CD4-positive, CD25-positive, alpha-beta regulatory T cell (primary cell): Measurements from ENCODE around the gene PKD1. TPM values are rescaled to one million over a fixed set of nuclear protein-coding genes. Genes with fewer than 3 reads are reported as not detected.

ENCODE experiments used
- ATAC-seq, 2 donors: fragments of 150-1000 bp; cut with Tn5 transposase; one replicate each; pipeline ENCODE4 v1.10.0; 2021; ENCODE audit warnings: low read depth in 2 of 2, moderate number of reproducible peaks in 2 of 2, moderate library complexity in 1 of 2
- DNase-seq, 3 donors: peaks; one replicate each; pipeline versions ENCODE4 v3.0.0 to v3.0.0-alpha.2; 2012 to 2022; ENCODE audit warnings: mixed read lengths in 1 of 3
- H3K27ac ChIP-seq: one replicate; pipeline ENCODE4 v1.7.0; 2013; ENCODE audit warnings: mild to moderate bottlenecking, low read length; ENCODE audit not compliant: insufficient read depth, poor library complexity, severe bottlenecking
- H3K27me3 ChIP-seq: one replicate; pipeline ENCODE4 v1.7.0; 2013; ENCODE audit warnings: low read length; ENCODE audit not compliant: control insufficient read depth, insufficient read depth
- H3K36me3 ChIP-seq: one replicate; pipeline ENCODE4 v1.7.0; 2013; ENCODE audit warnings: mild to moderate bottlenecking, low read length, moderate library complexity; ENCODE audit not compliant: control insufficient read depth, insufficient read depth
- H3K4me1 ChIP-seq: 2 replicates; pipeline ENCODE4 v1.7.0; 2013; ENCODE audit warnings: mild to moderate bottlenecking, low read length; ENCODE audit not compliant: insufficient read depth, control insufficient read depth, poor library complexity, severe bottlenecking
- H3K4me3 ChIP-seq: one replicate; pipeline ENCODE4 v1.7.0; 2013; ENCODE audit warnings: low read depth, mild to moderate bottlenecking, low read length, moderate library complexity
- H3K9me3 ChIP-seq, 2 experiments: 1 replicate in 1 of 2; 2 replicates in 1 of 2; pipeline ENCODE4 v1.7.0; 2013; ENCODE audit warnings: low read length in 2 of 2, mild to moderate bottlenecking in 1 of 2, moderate library complexity in 1 of 2; ENCODE audit not compliant: control insufficient read depth in 2 of 2
- H3K27ac Mint-ChIP-seq, 3 donors: one replicate each; pipeline ENCODE4 v1.8.0; 2020 to 2022; ENCODE audit warnings: mild to moderate bottlenecking in 3 of 3, mixed read lengths in 3 of 3, moderate library complexity in 2 of 3
- H3K27me3 Mint-ChIP-seq: one replicate; pipeline ENCODE4 v1.8.0; 2022; ENCODE audit warnings: mild to moderate bottlenecking, mixed read lengths
- H3K36me3 Mint-ChIP-seq: one replicate; pipeline ENCODE4 v1.8.0; 2020; ENCODE audit warnings: mixed read lengths
- H3K4me1 Mint-ChIP-seq, 4 donors: one replicate each; pipeline ENCODE4 v1.8.0; 2020 to 2022; ENCODE audit warnings: mixed read lengths in 4 of 4, mild to moderate bottlenecking in 1 of 4
- H3K4me3 Mint-ChIP-seq, 4 donors: one replicate each; pipeline ENCODE4 v1.8.0; 2020 to 2022; ENCODE audit warnings: mild to moderate bottlenecking in 4 of 4, mixed read lengths in 4 of 4, moderate library complexity in 3 of 4
- H3K9me3 Mint-ChIP-seq, 7 donors: one replicate each; pipeline ENCODE4 v1.8.0; 2020 to 2022; ENCODE audit warnings: mixed read lengths in 7 of 7, mild to moderate bottlenecking in 3 of 7, moderate library complexity in 2 of 7
- polyA plus RNA-seq, 4 donors: library from polyadenylated mRNA; unstranded; fragments of 300-500 nt; fragmentation: Illumina TruSeq; gene quantifications; one replicate each; pipeline ENCODE4 v1.2.3, GENCODE V29; 2021
- total RNA-seq: library from RNA; stranded (reverse); gene quantifications from one replicate; pipeline ENCODE4 v1.2.3, GENCODE V29; 2022

Gene PKD1
- total and polyA plus RNA-seq, 5 donors from 2014 or later, result 1.4 to 86.1 (median 2.8) TPM

DNA sequence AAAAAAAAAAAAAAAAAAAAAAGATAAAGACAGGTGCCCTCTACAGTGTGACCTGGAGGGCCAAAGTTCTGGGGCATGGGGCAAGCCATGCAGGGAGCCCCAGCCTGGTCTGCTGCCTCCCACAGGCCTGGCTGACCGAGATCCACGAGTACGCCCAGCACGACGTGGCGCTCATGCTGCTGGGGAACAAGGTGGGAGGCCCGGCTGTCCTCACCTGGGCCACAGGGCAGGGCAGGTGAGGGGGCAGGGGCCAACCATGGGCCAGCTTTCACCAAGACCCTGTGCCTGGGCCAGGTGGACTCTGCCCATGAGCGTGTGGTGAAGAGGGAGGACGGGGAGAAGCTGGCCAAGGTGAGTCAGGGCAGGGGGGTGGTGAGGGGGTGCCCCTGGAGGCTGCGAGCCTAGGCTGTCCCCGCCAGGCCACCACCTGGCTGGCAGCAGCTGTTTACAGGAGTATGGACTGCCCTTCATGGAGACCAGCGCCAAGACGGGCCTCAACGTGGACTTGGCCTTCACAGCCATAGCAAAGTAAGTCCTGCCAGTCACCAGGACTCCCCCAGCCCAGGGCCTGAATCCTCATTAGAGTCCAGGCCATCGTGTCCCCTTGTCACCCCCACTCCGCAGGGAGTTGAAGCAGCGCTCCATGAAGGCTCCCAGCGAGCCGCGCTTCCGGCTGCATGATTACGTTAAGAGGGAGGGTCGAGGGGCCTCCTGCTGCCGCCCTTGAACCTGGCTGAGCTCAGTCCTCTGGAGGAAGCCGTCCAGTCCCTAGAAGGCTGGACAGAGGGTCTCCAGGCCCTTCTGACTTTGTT lies 17.2 kb upstream of the PKD1 start:
- Histone ChIP-seq H3K27me3 (no peaks in the 10 kb centered on the region), H3K36me3 (peaks cover 6% of the 10 kb centered on the region), H3K4me3 (peak overlapping the region; percentile 72), H3K27ac (peak overlapping the region; percentile 23), H3K9me3 (no peaks in the 10 kb centered on the region), H3K4me1 (peaks cover 74% of the 10 kb centered on the region)
- Mint-ChIP-seq H3K27ac (peak overlapping the region; percentile 69 to 90 (median 79)), H3K9me3 (no peaks in the 10 kb centered on the region), H3K27me3 (no peaks in the 10 kb centered on the region), H3K4me1 (peaks cover 0 to 70% (median 28%) of the 10 kb centered on the region in 4 donors), H3K36me3 (peaks cover 5% of the 10 kb centered on the region), H3K4me3 (peak overlapping the region; percentile 86 to 97 (median 90))
- no peak for DNase-seq
- no peak for ATAC-seq

DNA sequence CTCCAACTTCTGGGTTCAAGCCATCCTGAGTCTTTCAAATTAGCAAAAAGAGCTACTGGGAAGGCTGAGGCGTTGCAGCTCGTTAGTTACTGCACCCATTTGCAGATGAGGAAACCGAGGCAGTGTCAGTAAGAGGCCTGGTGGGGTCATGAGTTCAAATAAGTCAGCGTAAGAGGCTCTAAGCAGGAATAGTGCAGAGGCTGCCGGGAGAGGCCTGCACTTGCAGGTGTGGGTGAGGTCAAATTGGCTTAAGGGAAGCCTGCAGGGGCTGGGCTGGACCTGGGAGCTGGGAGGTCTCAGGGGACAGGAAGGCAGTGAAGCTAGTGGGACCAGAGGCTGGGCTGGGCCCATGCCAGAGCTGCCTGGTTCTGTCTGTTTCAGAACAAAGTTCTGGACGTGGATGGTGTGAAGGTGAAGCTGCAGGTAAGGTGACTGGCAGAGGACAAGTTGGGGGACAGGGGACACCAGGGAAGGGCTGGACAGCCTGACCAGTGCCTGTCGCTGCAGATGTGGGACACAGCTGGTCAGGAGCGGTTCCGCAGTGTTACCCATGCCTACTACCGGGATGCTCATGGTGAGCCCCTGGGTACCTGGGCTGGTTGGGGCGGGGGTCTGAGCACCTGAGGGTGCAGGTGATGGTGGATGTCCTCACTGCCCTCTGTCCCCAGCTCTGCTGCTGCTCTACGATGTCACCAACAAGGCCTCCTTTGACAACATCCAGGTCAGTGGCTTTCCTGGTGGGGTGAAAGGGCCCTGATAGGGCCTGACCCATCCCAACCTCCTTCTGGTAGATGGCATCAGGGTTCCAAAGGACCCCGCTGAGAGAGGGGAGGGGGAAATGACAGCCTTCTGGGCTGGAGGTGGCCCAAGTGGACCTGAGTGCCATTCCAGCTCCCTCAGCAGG lies 15.7 kb upstream of the PKD1 start:
- Mint-ChIP-seq H3K36me3 (peaks cover 5% of the 10 kb centered on the region), H3K4me1 (peaks cover 0 to 57% (median 22%) of the 10 kb centered on the region in 4 donors), H3K27me3 (no peaks in the 10 kb centered on the region), H3K9me3 (no peaks in the 10 kb centered on the region), H3K4me3 (peak overlapping the region; percentile 5 to 77 (median 57)), H3K27ac (peak overlapping the region in 1 of 3 donors; percentile 81)
- H3K4me3 ChIP-seq, result no peak overlapping the region
- H3K4me1 ChIP-seq, result peaks cover 60% of the 10 kb centered on the region
- no peak overlapping the region for H3K27ac ChIP-seq
- DNase-seq (no peak), ATAC-seq (no peak)
- H3K27me3 ChIP-seq, result no peaks in the 10 kb centered on the region
- H3K9me3 ChIP-seq, result no peaks in the 10 kb centered on the region
- peaks cover 6% of the 10 kb centered on the region for H3K36me3 ChIP-seq

DNA sequence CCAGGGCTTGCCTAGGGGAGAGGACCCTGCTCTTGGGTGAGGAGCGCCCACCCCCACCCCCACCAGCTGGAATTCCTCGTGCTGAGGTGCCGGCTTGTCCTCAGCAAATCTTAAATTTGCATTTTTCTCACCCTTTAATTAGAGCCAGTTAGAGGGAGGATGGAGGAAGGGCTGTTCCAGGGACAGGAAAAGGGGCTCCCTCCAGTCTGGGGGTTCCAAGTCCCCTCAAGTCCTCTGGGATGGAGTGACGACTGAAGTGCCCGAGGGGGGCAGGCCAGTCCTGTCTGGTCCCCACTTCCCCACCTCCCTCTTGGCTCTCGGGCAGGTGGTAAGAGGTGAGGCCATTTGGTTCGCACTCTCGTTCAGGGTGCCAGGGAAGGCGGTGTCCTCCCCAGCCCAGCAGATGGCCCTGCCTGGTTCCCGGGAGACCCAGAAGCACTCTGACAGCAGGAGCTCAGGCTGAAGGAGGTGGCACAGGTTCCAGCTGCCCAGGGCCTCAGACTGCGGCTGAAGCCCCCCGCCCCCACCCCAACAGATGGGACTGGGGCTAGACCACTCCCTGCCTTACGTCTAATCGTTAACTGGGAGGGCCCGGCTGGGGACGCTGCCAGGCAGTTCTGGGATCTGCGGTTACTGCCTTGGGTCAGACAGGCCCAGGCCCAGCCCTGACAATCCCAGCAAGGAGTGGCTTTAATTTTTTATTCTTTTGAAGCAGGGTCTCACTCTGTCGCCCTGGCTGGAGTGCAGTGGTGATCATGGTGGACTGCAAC lies 14.9 kb upstream of the PKD1 start:
- H3K27ac ChIP-seq, result no peak overlapping the region
- DNase-seq (no peak), ATAC-seq (no peak)
- H3K9me3 Mint-ChIP-seq, result no peaks in the 10 kb centered on the region
- peaks cover 55% of the 10 kb centered on the region for H3K4me1 ChIP-seq
- peaks cover 0 to 57% (median 18%) of the 10 kb centered on the region in 4 donors for H3K4me1 Mint-ChIP-seq
- H3K27me3 ChIP-seq, result no peaks in the 10 kb centered on the region
- no peaks in the 10 kb centered on the region for H3K9me3 ChIP-seq
- H3K36me3 ChIP-seq, result peaks cover 6% of the 10 kb centered on the region
- H3K4me3 ChIP-seq, result no peak overlapping the region
- H3K36me3 Mint-ChIP-seq, result peaks cover 5% of the 10 kb centered on the region
- peak overlapping the region in 3 of 4 donors; percentile 15 to 48 (median 46) for H3K4me3 Mint-ChIP-seq
- H3K27ac Mint-ChIP-seq, result no peak overlapping the region
- peaks cover 6% of the 10 kb centered on the region for H3K27me3 Mint-ChIP-seq

- no peaks in the 10 kb centered on the region for H3K27me3 ChIP-seq
- no peak for ATAC-seq
- peaks cover 6% of the 10 kb centered on the region for H3K27me3 Mint-ChIP-seq
- H3K27ac ChIP-seq, result no peak overlapping the region
- DNase-seq, result no peak
- H3K9me3 ChIP-seq, result no peaks in the 10 kb centered on the region
- peaks cover 5% of the 10 kb centered on the region for H3K36me3 Mint-ChIP-seq
- no peak overlapping the region for H3K27ac Mint-ChIP-seq
- H3K4me1 Mint-ChIP-seq, result peaks cover 0 to 54% (median 14%) of the 10 kb centered on the region in 4 donors
- no peaks in the 10 kb centered on the region for H3K9me3 Mint-ChIP-seq
- H3K4me1 ChIP-seq, result peaks cover 54% of the 10 kb centered on the region
- H3K4me3 Mint-ChIP-seq, result peak overlapping the region in 3 of 4 donors; percentile 44 to 48 (median 46)
- H3K4me3 ChIP-seq, result no peak overlapping the region
- peaks cover 6% of the 10 kb centered on the region for H3K36me3 ChIP-seq
Measured at GRCh38 chr16:2149630-2150417, 14.1 kb upstream of the PKD1 start.

DNA sequence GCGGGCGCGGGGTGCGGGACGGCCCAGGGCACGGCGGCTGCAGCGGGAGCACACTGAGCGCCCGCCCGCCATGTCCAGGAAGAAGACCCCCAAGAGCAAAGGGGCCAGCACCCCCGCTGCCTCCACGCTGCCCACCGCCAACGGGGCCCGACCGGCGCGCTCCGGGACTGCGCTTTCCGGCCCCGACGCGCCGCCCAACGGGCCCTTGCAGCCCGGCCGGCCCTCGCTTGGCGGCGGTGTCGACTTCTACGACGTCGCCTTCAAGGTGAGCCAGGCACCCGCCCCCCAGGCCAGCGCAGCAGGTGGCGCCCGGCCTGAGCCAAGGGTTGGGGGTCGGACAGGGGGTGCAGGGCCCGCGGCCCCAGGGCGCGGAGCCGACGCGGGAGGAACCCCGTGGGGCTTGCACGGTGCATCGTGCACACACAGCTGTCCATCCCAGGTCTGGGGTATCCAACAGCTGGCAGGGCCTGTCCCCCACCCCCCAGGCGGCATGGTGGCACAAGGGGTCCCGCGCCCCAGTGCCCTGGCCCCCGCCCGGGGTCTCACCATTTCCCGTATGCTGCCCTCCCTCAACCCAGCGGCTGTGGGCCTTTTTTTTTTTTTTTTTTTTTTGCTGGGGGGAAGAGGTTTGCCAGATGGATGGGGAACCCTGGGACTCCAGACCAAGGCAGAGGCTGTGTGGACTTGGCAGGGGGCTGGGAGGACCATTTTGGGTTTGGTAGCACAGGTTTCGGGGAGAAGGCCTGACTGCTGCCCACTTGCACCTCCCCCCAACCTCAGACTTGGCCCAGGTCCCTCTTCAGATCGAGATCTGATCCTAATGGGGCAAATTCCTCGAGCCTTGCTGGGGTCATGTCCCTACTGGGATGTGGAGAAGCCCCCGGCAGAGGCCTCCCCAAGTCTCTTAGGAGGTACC lies 13.3 kb upstream of the PKD1 start:
- Mint-ChIP-seq H3K27ac (no peak overlapping the region), H3K36me3 (peaks cover 5% of the 10 kb centered on the region)

GRCh38 chr16:2147981-2148671 lies 12.4 kb upstream of the PKD1 start, which contains the start of gene RAB26:
RAB26 (plus strand) TSS chr16:2148625; CDS start chr16:2148784, 159 bp downstream.
- Histone ChIP-seq H3K9me3 (no peaks in the 10 kb centered on the region), H3K4me3 (no peak within 1 kb of the TSS), H3K27me3 (no peaks in the 10 kb centered on the region), H3K27ac (no peak within 1 kb of the TSS), H3K4me1 (peaks cover 37% of the 10 kb centered on the region), H3K36me3 (peaks cover 6% of the 10 kb centered on the region)
- Mint-ChIP-seq H3K27me3 (peaks cover 6% of the 10 kb centered on the region), H3K27ac (no peak within 1 kb of the TSS), H3K9me3 (no peaks in the 10 kb centered on the region), H3K4me1 (peaks cover 0 to 37% (median 5%) of the 10 kb centered on the region in 4 donors), H3K4me3 (peak within 1 kb of the TSS in 2 of 4 donors; percentile 67), H3K36me3 (peaks cover 5% of the 10 kb centered on the region)
- peak; percentile 43 to 57 (median 52) for DNase-seq
- ATAC-seq, result peak; percentile 66 to 71

More for the DNA sequence above, 13.3 kb upstream of the PKD1 start:
- Histone ChIP-seq H3K4me3 (no peak overlapping the region), H3K9me3 (no peaks in the 10 kb centered on the region), H3K27me3 (no peaks in the 10 kb centered on the region), H3K27ac (no peak overlapping the region), H3K4me1 (peaks cover 45% of the 10 kb centered on the region), H3K36me3 (peaks cover 6% of the 10 kb centered on the region)
- peaks cover 0 to 45% (median 9%) of the 10 kb centered on the region in 4 donors for H3K4me1 Mint-ChIP-seq
- H3K27me3 Mint-ChIP-seq, result peaks cover 6% of the 10 kb centered on the region
- DNase-seq (no peak), ATAC-seq (peak in 1 of 2 donors; percentile 8)
- peak overlapping the region in 2 of 4 donors; percentile 67 for H3K4me3 Mint-ChIP-seq
- no peaks in the 10 kb centered on the region for H3K9me3 Mint-ChIP-seq
